Measurements from ENCODE around the gene TWF2.
A peak's percentile ranks its signal among the peaks of the same experiment; 100 is the strongest.

The TWF2 gene

GRCh38 chr3:52242039-52242438 is 3.1 kb upstream of the TWF2 start:
- Histone ChIP-seq H3K9me3 (ENCODE audit: insufficient read depth, low read length) (no peaks in the 10 kb centered on the region), H3K36me3 (ENCODE audit: insufficient read depth, insufficient read length, low read length) (peaks cover 9% of the 10 kb centered on the region), H3K9ac (ENCODE audit: insufficient read length, low read depth) (no peak overlapping the region), H3K27me3 (ENCODE audit: insufficient read depth, insufficient read length) (peaks cover 18% of the 10 kb centered on the region), H3K4me3 (ENCODE audit: insufficient read length, low read depth) (no peak overlapping the region), H3K4me1 (ENCODE audit: insufficient read depth, insufficient read length) (peaks cover 32% of the 10 kb centered on the region)
- no peak for TF ChIP-seq YY1 (IDR thresholded peaks at IDR 0.05; ENCODE audit: insufficient read depth, insufficient read length)
- no peak for TF ChIP-seq SUZ12 (IDR thresholded peaks at IDR 0.05; ENCODE audit: extremely low read depth, insufficient read depth, insufficient read length)
- no peak for TF ChIP-seq ZNF274 (IDR thresholded peaks at IDR 0.05; ENCODE audit: low read depth, low read length)
- DNase-seq (ENCODE audit: low read depth, low spot score): no peak

GRCh38 chr3:52240886-52241370 is 2.0 kb upstream of the TWF2 start:
- no peak for DNase-seq (ENCODE audit: low read depth, low spot score)
- Histone ChIP-seq H3K4me1 (ENCODE audit: insufficient read depth, insufficient read length) (peaks cover 29% of the 10 kb centered on the region), H3K27me3 (ENCODE audit: insufficient read depth, insufficient read length) (peaks cover 7% of the 10 kb centered on the region), H3K9ac (ENCODE audit: insufficient read length, low read depth) (no peak overlapping the region), H3K9me3 (ENCODE audit: insufficient read depth, low read length) (no peaks in the 10 kb centered on the region), H3K36me3 (ENCODE audit: insufficient read depth, insufficient read length, low read length) (peaks cover 9% of the 10 kb centered on the region), H3K4me3 (ENCODE audit: insufficient read length, low read depth) (no peak overlapping the region)
- TF ChIP-seq YY1 (IDR thresholded peaks at IDR 0.05; ENCODE audit: insufficient read depth, insufficient read length) (no peak), SUZ12 (IDR thresholded peaks at IDR 0.05; ENCODE audit: extremely low read depth, insufficient read depth, insufficient read length) (no peak), ZNF274 (IDR thresholded peaks at IDR 0.05; ENCODE audit: low read depth, low read length) (no peak)

DNA sequence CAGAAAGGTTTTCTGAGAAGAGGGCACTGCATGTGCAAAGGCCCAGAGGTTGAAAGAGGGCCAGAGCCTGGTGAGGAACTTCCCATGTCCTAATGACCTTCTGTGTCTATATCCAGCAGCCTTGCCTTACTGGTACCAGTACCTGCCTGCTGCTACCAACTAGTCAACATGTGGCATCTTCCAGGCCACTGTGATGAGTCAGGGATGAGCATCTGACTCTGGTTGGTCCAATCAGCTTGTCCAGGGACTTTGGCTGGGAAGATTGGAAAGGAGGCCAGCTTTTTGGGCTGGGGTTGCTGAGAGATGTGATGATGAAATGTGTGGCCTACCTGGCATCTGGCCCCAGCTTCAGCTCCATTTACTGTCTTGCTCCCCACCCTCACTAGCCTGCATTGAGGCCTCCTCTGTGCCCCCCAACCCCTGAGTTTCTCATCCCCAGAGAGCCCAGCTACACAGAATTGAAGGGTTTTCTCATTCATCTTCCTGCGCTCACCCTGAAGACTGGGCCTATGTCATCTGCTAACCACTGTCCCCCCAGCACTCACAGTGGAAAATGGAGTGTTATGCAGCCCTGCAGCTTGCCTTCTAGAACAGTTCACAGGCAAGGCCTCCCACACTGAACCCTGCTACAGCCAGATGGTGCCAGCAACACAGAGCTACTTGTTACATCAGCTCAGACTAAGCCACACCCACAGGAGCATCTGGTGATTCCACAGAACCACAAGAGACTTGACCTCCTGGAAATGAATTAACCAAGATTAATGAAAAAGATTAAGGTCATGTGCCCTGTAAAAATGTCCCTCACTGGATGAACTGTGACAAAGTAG is 1.3 kb upstream of the TWF2 start:
- Histone ChIP-seq H3K4me1 (ENCODE audit: insufficient read depth, insufficient read length) (peaks cover 30% of the 10 kb centered on the region), H3K4me3 (ENCODE audit: insufficient read length, low read depth) (peak overlapping the region; percentile 96), H3K9me3 (ENCODE audit: insufficient read depth, low read length) (no peaks in the 10 kb centered on the region), H3K9ac (ENCODE audit: insufficient read length, low read depth) (peak overlapping the region; percentile 97), H3K36me3 (ENCODE audit: insufficient read depth, insufficient read length, low read length) (peaks cover 15% of the 10 kb centered on the region), H3K27me3 (ENCODE audit: insufficient read depth, insufficient read length) (peaks cover 3% of the 10 kb centered on the region)
- no peak for DNase-seq (ENCODE audit: low read depth, low spot score)
- TF ChIP-seq ZNF274 (IDR thresholded peaks at IDR 0.05; ENCODE audit: low read depth, low read length): no peak
- no peak for TF ChIP-seq SUZ12 (IDR thresholded peaks at IDR 0.05; ENCODE audit: extremely low read depth, insufficient read depth, insufficient read length)
- TF ChIP-seq YY1 (IDR thresholded peaks at IDR 0.05; ENCODE audit: insufficient read depth, insufficient read length): no peak

DNA sequence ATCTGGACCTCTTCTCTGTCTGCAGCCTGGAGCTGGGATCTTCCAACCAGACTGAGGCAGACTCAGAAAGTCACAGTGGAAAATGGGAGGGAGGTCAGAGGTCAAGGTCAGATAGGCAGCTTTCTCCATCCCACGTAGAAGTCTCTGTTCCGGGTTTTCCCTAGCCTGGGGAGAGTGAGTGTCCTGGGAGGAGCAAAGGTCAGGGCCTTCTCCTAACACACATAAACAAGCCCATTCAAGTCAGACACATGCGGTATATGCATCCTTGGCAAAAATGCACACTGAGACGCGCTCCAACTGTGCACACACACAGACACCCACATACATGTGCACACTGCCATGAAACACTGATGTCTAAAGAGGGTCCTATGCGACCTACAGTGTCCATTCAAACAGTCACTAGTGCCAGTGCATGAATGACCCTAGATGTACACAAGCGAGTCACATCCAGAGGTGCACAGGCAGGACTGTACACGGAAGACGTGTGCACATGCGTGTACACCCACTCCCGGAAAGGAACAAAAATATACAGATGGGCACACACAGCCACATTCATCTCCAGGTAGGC is 681 bp downstream of the TWF2 start:
- Histone ChIP-seq H3K9ac (ENCODE audit: insufficient read length, low read depth) (peak overlapping the region; percentile 97), H3K4me3 (ENCODE audit: insufficient read length, low read depth) (peak overlapping the region; percentile 96), H3K27me3 (ENCODE audit: insufficient read depth, insufficient read length) (no peaks in the 10 kb centered on the region), H3K9me3 (ENCODE audit: insufficient read depth, low read length) (no peaks in the 10 kb centered on the region), H3K36me3 (ENCODE audit: insufficient read depth, insufficient read length, low read length) (peaks cover 27% of the 10 kb centered on the region), H3K4me1 (ENCODE audit: insufficient read depth, insufficient read length) (peaks cover 21% of the 10 kb centered on the region)
- TF ChIP-seq YY1 (IDR thresholded peaks at IDR 0.05; ENCODE audit: insufficient read depth, insufficient read length): no peak
- TF ChIP-seq SUZ12 (IDR thresholded peaks at IDR 0.05; ENCODE audit: extremely low read depth, insufficient read depth, insufficient read length): no peak
- TF ChIP-seq ZNF274 (IDR thresholded peaks at IDR 0.05; ENCODE audit: low read depth, low read length): no peak
- no peak for DNase-seq (ENCODE audit: low read depth, low spot score)

DNA sequence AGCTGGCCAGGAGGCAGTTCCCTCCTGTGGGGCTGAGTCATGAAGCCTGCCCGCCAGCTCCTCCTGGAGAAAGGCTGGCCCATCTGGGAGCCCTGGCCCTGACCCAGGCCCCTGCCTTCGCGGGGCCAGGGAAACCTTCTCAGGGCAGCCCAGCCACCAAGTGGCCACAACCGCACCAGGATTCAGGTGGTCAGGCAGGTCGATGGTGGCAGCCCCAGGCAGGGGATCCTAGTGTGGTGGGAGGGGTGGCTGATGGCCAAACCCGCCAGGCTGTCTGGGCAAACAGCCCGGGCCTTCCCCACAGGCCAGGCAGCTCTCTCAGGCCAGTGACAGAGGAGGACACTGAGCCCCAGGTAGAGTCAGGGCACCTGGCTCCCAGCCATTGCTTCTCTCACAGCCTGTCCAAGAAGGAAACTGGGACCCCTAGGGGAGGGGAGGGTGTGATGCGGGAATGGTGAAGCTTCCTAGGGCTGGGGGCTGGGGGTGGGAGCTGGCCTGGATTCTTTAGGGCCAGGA is 1.2 kb downstream of the TWF2 start:
- H3K9ac ChIP-seq (ENCODE audit: insufficient read length, low read depth): peak overlapping the region; percentile 97
- H3K4me3 ChIP-seq (ENCODE audit: insufficient read length, low read depth): peak overlapping the region; percentile 96
- peaks cover 21% of the 10 kb centered on the region for H3K4me1 ChIP-seq (ENCODE audit: insufficient read depth, insufficient read length)
- no peak for DNase-seq (ENCODE audit: low read depth, low spot score)
- H3K9me3 ChIP-seq (ENCODE audit: insufficient read depth, low read length): no peaks in the 10 kb centered on the region
- no peaks in the 10 kb centered on the region for H3K27me3 ChIP-seq (ENCODE audit: insufficient read depth, insufficient read length)
- peaks cover 27% of the 10 kb centered on the region for H3K36me3 ChIP-seq (ENCODE audit: insufficient read depth, insufficient read length, low read length)
- no peak for TF ChIP-seq SUZ12 (IDR thresholded peaks at IDR 0.05; ENCODE audit: extremely low read depth, insufficient read depth, insufficient read length)
- TF ChIP-seq ZNF274 (IDR thresholded peaks at IDR 0.05; ENCODE audit: low read depth, low read length): no peak
- no peak for TF ChIP-seq YY1 (IDR thresholded peaks at IDR 0.05; ENCODE audit: insufficient read depth, insufficient read length)

DNA sequence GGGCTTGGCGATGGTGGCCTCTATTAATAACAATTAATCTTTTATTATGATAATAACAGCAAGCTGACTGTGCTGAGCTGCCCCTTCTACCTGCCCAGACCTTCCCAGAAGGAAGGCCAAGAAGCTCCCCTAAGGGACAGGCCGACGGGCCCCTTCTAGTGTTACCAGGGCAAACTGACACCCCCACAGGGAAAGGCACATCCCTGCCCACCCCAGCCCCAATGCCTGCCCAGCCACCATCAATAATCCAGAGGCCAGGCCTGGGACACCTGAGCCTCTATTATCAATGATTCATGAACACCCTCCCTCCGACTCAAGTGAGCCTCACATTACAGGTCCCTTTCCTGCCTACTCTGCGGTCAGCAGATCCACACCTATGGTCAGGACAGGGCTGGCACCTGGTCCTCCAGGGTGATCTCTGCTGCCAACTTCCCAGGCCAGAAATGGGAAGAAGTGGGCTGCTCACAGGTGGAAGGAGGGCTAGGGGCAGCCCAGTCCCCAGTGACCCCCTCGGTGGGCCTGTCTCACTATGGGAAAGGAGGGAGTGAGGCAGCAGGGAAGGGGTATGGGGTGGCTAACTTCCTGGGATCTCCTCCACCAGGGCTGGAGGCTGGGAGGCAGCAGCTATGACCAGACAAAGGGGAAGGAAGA is 1.8 kb downstream of the TWF2 start:
- H3K9ac ChIP-seq (ENCODE audit: insufficient read length, low read depth): peak overlapping the region; percentile 97
- no peak for DNase-seq (ENCODE audit: low read depth, low spot score)
- peak overlapping the region; percentile 96 for H3K4me3 ChIP-seq (ENCODE audit: insufficient read length, low read depth)
- H3K27me3 ChIP-seq (ENCODE audit: insufficient read depth, insufficient read length): no peaks in the 10 kb centered on the region
- TF ChIP-seq SUZ12 (IDR thresholded peaks at IDR 0.05; ENCODE audit: extremely low read depth, insufficient read depth, insufficient read length): no peak
- no peak for TF ChIP-seq ZNF274 (IDR thresholded peaks at IDR 0.05; ENCODE audit: low read depth, low read length)
- no peak for TF ChIP-seq YY1 (IDR thresholded peaks at IDR 0.05; ENCODE audit: insufficient read depth, insufficient read length)
- H3K36me3 ChIP-seq (ENCODE audit: insufficient read depth, insufficient read length, low read length): peaks cover 30% of the 10 kb centered on the region
- no peaks in the 10 kb centered on the region for H3K9me3 ChIP-seq (ENCODE audit: insufficient read depth, low read length)
- H3K4me1 ChIP-seq (ENCODE audit: insufficient read depth, insufficient read length): peaks cover 21% of the 10 kb centered on the region
